GM12878 (cell line): ENCODE results near the gene PHF14. TPM values are rescaled to one million over a fixed set of nuclear protein-coding genes. Genes with fewer than 3 reads are reported as not detected.

Experiments used
- ATAC-seq: fragments of 200-7000 bp; cut with Tn5 transposase; 3 replicates; pipeline ENCODE4 v1.9.1; 2020; ENCODE audit warnings: mild to moderate bottlenecking, moderate library complexity
- BruUV-seq: library from RNA; stranded (reverse); fragments of 400-500 nt; replicated peaks from 2 replicates; lab custom pipeline; 2021; lab: Mats Ljungman, UMichigan
- CTCF ChIA-PET: fragments of 300-600 bp; sonication (Branson Sonifier 250); formaldehyde crosslinking; extraction: SDS; loops from one replicate; lab custom pipeline; 2021; ENCODE audit warnings: inconsistent platforms; lab: Yijun Ruan, JAX
- POLR2A ChIA-PET: fragments of 350-600 bp; formaldehyde crosslinking; extraction: SDS; loops from one replicate; lab custom pipeline; 2021; ENCODE audit warnings: inconsistent platforms; lab: Charles Lee
- RAD21 ChIA-PET: fragments of 300-600 bp; sonication (Branson Sonifier 250); formaldehyde crosslinking; loops from one replicate; lab custom pipeline; 2023; ENCODE audit warnings: antibody characterized with exemption; ENCODE audit not compliant: unreplicated experiment; lab: Charles Lee
- SMC1A ChIA-PET: fragments of 300-600 bp; sonication (Branson Sonifier 250); formaldehyde crosslinking; loops from one replicate; lab custom pipeline; 2023; ENCODE audit not compliant: unreplicated experiment, uncharacterized antibody; lab: Charles Lee
- DNase-seq: peaks from one replicate; pipeline ENCODE4 v3.0.0-alpha.2; 2011; ENCODE audit warnings: low read depth, low spot score
- FAIRE-seq: peaks from 3 replicates; lab custom pipeline; 2011; peaks lifted over from hg19 to GRCh38; lab: Jason Lieb, UNC
- H2AFZ ChIP-seq: 2 replicates; pipeline ENCODE4 v1.6.0; 2011; ENCODE audit warnings: low read depth, low read length, control low read depth; ENCODE audit not compliant: control insufficient read depth
- H3K27ac ChIP-seq: 2 replicates; pipeline ENCODE4 v1.5.1; 2011; ENCODE audit warnings: control low read depth; ENCODE audit not compliant: control insufficient read depth, insufficient read depth
- H3K27me3 ChIP-seq, 2 experiments: replicated peaks in 1 of 2; 2 replicates each; pipeline versions ENCODE4 v1.6.0 to v1.6.1; 2011; ENCODE audit warnings: low read length in 1 of 2; ENCODE audit not compliant: control insufficient read depth in 2 of 2, insufficient read depth in 2 of 2
- H3K36me3 ChIP-seq, 2 experiments: 2 replicates each; pipeline ENCODE4 v1.5.1; 2011; ENCODE audit warnings: low read length in 1 of 2; ENCODE audit not compliant: control insufficient read depth in 2 of 2, insufficient read depth in 2 of 2
- H3K4me1 ChIP-seq: 2 replicates; pipeline ENCODE4 v1.6.1; 2011; ENCODE audit warnings: mild to moderate bottlenecking, low read length, moderate library complexity, mixed read lengths; ENCODE audit not compliant: control insufficient read depth, insufficient read depth
- H3K4me2 ChIP-seq: 2 replicates; pipeline ENCODE4 v1.6.0; 2011; ENCODE audit warnings: control low read depth; ENCODE audit not compliant: control insufficient read depth, insufficient read depth
- H3K4me3 ChIP-seq: fragments of 200-600 bp; sonication (generic); 2 replicates; pipeline ENCODE4 v1.5.1; 2016
- H3K79me2 ChIP-seq: 2 replicates; pipeline ENCODE4 v1.6.0; 2011; ENCODE audit warnings: low read length; ENCODE audit not compliant: control insufficient read depth, insufficient read depth
- H3K9ac ChIP-seq: 2 replicates; pipeline ENCODE4 v1.8.0; 2011; ENCODE audit warnings: low read length, control low read depth, mixed read lengths; ENCODE audit not compliant: control insufficient read depth, insufficient read depth
- H3K9me3 ChIP-seq: replicated peaks from 3 replicates; pipeline ENCODE4 v1.5.1; 2011; ENCODE audit warnings: mild to moderate bottlenecking, low read length; ENCODE audit not compliant: control insufficient read depth, insufficient read depth
- H4K20me1 ChIP-seq: 2 replicates; pipeline ENCODE4 v1.6.0; 2011; ENCODE audit not compliant: control insufficient read depth, insufficient read depth
- BRCA1 ChIP-seq: IDR thresholded peaks from 2 replicates; pipeline ENCODE4 v1.6.1; 2011; ENCODE audit warnings: low read depth, low read length, improper control_type of control experiment
- TARDBP ChIP-seq: IDR thresholded peaks from 2 replicates; pipeline ENCODE4 v1.6.1; 2016; ENCODE audit warnings: borderline replicate concordance
- WGBS: methylation state at CpG from one replicate; pipeline ENCODE4 v1.1.6; 2016; ENCODE audit warnings: low lambda C conversion rate; ENCODE audit not compliant: insufficient replicate concordance, insufficient coverage; ENCODE audit errors: missing lambda C conversion rate; 5-methylcytosine and 5-hydroxymethylcytosine counted together
- in situ Hi-C: fragments of 300-500 bp; cut with MboI; formaldehyde crosslinking; loops from 9 replicates; pipeline ENCODE4 v1.14.3; 2018; ENCODE audit warnings: mixed read lengths
- intact Hi-C: fragments of 100-400 bp; cut with micrococcal nuclease; formaldehyde crosslinking; loops from one replicate; pipeline ENCODE4 v1.14.2; 2022; ENCODE audit not compliant: unreplicated experiment
- polyA plus RNA-seq, 11 experiments: library from polyadenylated mRNA; depleted of rRNA in 4 of 11; unstranded in 6 of 11; stranded (reverse) in 5 of 11; fragments of >200 nt; fragmentation: Nextera tagmentation in 4 of 11; fragmentation: Illumina TruSeq in 1 of 11; extraction: Ambion mirVana in 4 of 11; extraction: Trizol in 1 of 11; gene quantifications; 1 replicate in 1 of 11; 2 replicates in 10 of 11; pipeline versions ENCODE4 v1.2.1 to v1.2.3, GENCODE V29; 2011 to 2016; ENCODE audit warnings: inconsistent platforms in 2 of 11, missing spikeins in 2 of 11, low read depth in 1 of 11
- total RNA-seq, 4 experiments: library from RNA; depleted of rRNA in 3 of 4; stranded (reverse); fragments of >200 nt in 3 of 4; fragmentation: Illumina TruSeq in 1 of 4; extraction: Trizol in 1 of 4; gene quantifications; 2 replicates each; pipeline versions ENCODE4 v1.2.1 to v1.2.3, GENCODE V29; 2013 to 2021
- TF ChIP-seq, protein P1 (sequence below): fragments of 450-650 bp; formaldehyde crosslinking; IDR thresholded peaks from 2 replicates; pipeline ENCODE4 v1.4.0; 2022; ENCODE audit warnings: mild to moderate bottlenecking, moderate library complexity

The PHF14 gene
- total and polyA plus RNA-seq, 10 of the 15 experiments (the other 5 are each of a cell fraction or from before 2014, with no cell fraction given): 21.3 to 47.1 (median 29.9) TPM

GRCh38 chr7:11206177-11206899 lies 232.7 kb downstream of the PHF14 start:
- no peak overlapping the region for H3K9ac ChIP-seq
- in situ Hi-C loops: no loop called here
- H3K9me3 ChIP-seq: no peaks in the 10 kb centered on the region
- H2AFZ ChIP-seq: no peak overlapping the region
- POLR2A ChIA-PET: no interaction called here
- no peak overlapping the region for H3K4me3 ChIP-seq
- H3K4me2 ChIP-seq: no peak overlapping the region
- H4K20me1 ChIP-seq: no peaks in the 10 kb centered on the region
- TF ChIP-seq BRCA1 (no peak), TARDBP (no peak)
- TF ChIP-seq, protein P1, sequence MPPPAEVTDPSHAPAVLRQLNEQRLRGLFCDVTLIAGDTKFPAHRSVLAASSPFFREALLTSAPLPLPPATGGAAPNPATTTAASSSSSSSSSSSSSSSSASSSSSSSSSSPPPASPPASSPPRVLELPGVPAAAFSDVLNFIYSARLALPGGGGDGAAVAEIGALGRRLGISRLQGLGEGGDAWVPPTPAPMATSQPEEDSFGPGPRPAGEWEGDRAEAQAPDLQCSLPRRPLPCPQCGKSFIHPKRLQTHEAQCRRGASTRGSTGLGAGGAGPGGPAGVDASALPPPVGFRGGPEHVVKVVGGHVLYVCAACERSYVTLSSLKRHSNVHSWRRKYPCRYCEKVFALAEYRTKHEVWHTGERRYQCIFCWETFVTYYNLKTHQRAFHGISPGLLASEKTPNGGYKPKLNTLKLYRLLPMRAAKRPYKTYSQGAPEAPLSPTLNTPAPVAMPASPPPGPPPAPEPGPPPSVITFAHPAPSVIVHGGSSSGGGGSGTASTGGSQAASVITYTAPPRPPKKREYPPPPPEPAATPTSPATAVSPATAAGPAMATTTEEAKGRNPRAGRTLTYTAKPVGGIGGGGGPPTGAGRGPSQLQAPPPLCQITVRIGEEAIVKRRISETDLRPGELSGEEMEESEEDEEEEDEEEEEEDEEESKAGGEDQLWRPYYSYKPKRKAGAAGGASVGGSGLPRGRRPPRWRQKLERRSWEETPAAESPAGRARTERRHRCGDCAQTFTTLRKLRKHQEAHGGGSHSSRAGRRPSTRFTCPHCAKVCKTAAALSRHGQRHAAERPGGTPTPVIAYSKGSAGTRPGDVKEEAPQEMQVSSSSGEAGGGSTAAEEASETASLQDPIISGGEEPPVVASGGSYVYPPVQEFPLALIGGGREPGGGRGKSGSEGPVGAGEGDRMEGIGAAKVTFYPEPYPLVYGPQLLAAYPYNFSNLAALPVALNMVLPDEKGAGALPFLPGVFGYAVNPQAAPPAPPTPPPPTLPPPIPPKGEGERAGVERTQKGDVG: no peak
- H3K36me3 ChIP-seq: no peaks in the 10 kb centered on the region
- H3K4me1 ChIP-seq: no peaks in the 10 kb centered on the region
- no peaks in the 10 kb centered on the region for H3K79me2 ChIP-seq
- DNase-seq: no peak
- no peak overlapping the region for H3K27ac ChIP-seq
- SMC1A ChIA-PET: no interaction called here
- no TSS peak for BruUV-seq
- WGBS: 47% methylated on average over 4 of the region's 4 CpGs
- intact Hi-C loops: no loop called here
- no peak for ATAC-seq
- no peaks in the 10 kb centered on the region for H3K27me3 ChIP-seq
- no peak for FAIRE-seq
- CTCF ChIA-PET: no interaction called here
- RAD21 ChIA-PET: no interaction called here
